Activated CD4-positive, alpha-beta T cell treated with anti-CD3 and anti-CD28 coated beads, Interleukin-2, amount 50 U/mL, for 24 hours (primary cell): ENCODE measurements around the gene MRPS27.

Source experiments
- DNase-seq, 2 donors: peaks; one replicate each; pipeline ENCODE4 v3.0.0-alpha.2; 2020; ENCODE audit warnings: low read depth in 1 of 2, low spot score in 1 of 2

The MRPS27 gene

DNA sequence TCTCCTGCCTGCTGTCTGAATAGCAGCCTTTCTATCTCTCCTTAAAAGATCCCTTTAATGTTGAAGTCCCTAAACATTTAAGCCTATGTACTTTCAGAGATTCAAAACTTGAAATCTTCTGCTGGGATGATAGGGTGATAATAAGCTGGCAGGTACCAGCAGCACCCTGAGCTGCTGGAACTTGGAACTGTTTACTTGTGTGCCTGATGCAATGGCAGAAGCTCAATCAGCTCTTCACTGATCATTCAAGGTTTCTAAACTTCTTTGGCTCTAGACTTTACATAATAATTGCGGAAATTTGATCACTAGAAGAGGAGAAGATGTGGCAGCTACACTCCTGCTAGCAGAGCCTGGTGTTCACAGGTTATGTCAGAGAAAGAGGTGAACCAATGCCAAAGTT lies 27.6 kb downstream of the MRPS27 start:
- DNase-seq: no peak

DNA sequence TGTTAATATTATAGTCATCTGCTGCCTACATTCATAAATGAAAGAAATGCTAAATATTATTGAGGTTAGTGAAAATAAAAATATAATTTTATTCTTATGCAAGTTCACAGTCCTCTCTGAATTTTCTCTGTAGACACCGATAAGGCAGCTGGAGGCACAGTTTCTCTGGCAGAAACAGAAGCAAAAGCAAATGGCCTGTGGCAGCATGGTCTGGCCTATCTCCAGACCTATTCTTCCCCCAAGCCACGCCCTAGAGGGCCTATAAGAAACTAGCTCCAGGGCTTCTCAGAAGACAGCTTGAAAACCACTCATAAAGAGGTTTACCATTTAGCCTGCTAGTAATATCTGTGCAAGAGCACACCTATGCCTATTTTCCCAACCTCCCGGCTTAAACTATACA lies 28.4 kb downstream of the MRPS27 start:
- DNase-seq: no peak

DNA sequence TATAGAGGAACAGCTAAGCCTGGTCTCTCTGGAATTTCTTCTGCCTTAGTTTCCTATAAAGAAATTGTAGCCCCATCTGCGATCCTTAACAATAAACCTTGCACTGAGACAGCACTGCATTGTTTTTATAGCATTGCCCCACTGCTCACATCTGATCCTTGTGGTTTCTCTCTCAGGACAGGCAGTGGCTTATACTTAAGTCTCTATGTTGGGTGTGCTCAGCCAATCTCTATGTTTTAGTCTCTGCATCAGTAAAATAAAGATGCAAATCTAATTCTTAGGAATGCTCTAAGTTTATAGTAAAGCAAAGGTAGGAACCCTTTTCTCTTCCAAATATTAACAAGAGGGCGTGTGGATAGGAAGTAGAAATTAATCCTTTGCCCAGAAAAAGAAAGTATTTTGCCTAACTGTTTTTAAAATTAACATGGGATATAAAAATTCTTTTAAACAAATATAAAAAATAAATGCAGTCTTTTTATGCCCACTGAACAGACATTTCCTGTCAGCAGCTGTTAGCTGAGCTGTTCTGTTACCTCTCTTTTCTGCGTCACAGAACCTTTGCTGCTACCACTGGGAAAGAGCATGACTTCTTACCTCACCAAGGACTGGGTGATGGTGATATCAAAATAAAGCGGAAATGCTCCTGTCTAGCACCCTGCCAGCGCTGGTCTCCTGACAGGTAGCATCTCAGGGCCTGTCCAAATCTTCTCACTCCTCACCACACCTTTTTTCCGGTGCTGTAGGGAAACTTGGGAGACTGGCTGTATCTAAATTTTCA lies 29.5 kb downstream of the MRPS27 start:
- DNase-seq: no peak

DNA sequence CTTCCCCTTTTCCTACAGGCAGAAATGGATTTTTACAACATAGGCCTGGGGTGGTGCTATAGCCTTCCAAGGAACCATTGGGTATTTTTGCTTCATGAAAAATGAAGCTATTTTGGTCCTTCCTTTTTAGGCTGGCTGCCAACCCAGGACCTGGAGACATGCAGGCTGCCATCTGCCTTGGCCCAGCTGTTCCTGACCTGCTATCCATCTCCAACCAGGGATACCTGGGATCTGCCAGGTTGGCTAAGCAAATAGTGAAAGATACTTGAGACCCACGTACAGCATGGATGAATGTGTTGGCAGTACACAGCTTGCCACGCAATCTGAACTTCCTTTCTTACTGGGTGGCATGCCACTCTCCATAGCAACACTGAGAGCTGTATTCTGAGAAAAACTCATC lies 31.1 kb downstream of the MRPS27 start:
- no peak for DNase-seq

DNA sequence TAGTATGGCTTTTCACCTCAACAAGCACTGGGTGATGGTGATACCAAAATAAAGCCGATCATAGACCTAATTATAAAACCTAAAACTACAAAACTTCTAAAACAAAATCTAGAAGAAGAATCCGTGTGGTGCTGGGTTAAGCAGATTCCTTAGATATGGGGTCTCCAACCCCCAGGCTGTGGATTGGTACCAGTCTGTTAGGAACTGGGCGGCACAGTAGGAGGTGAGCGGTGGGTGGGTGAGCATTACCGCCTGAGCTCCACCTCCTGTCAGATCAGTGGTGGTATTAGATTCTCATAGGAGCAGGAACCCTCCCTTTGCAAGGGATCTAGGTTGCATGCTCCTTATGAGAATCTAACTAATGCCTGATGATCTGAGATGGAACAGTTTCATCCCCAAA lies 33.2 kb downstream of the MRPS27 start:
- no peak for DNase-seq

DNA sequence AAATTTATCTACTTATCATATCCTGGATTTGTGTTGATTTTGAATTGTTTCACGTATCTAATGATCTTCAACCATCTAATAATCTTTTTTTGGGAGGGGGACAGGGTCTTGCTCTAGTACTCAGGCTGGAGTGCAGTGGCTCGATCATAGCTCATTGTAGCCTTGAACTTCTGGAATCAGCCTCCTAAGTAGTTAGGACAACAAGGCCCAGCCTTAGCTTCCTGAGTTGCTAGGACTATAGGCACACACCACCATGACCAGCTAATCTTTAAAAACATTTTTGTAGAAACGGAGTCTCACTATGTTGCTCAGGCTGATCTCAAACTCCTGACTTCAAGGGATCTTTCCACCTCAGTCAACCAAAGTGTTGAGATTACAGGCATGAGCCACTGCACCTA lies 34.6 kb downstream of the MRPS27 start:
- no peak for DNase-seq

DNA sequence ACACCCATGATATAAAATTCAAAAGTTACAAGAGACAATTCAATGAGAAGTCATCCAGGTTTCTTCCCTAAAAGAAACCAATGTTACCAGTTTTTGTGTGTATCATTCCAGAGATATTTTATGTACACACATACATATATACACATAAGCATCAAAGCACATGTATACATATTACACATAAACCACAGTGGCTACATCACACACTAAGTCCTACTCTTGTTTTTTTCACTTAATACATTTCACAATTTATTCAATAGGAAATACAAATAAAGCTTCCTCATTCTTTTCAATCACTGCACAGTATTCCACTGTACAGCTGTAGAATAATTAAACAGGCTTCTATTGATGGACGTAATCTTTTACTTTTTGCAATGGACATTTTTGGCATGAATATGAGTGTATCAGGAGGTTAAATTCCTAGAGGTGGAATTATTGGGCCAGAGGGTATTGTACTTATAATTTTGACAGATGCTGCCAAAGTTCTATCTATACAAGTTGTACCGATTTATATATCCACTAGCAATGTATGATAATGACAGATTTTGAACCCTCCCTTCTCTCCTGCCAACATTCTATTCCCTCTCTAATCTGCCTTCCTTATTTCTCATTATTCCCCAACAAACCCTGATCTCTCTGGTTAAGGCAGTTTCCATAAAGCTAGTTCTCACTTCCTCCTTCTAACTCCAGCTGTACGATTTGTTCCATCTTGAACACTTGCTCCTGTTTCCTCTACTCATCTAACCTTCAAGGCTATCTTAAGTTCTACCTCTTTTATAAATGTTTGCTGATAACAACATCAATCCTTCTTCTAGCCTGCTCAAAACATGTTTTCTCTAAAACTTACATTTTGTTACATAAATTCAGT lies 35.2 kb downstream of the MRPS27 start:
- DNase-seq: no peak

DNA sequence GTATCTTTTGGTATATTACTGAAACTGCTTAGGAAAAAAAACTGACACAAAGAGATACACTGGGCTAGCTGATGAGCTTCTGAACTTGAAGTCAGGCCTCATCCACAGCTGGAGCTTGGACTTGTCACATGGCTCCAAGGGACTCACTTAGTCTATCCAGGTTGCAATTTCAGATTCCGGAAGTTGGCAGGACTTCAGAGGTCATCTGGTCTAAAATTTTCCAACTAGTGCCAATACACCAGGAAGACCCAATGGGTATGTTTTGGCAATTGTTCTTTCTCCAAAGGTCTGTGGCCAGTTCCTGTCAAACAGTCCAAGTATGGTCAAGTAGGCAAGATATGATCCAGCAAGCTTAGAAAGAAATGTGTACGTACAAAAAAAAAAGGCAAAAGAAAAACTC lies 36.7 kb downstream of the MRPS27 start:
- no peak for DNase-seq

DNA sequence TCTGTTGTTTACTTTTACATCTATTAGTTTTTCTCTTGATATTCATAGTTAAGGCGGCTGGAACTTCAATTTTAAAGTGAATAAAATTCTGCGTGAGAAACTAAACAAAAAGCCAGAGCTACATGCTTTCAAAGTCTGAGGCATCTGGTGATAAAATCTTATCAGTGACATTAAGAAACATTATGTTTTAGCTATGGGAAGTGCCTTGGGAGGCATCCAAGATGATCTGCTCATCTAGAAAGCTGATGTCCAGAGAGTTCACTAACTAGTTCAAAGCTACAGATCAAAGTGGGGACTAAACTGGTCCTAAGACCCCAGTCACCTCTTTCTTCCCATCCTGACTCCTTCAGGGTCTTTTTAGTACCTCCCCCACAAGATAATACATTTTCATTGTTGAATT lies 37.2 kb downstream of the MRPS27 start:
- DNase-seq: no peak

DNA sequence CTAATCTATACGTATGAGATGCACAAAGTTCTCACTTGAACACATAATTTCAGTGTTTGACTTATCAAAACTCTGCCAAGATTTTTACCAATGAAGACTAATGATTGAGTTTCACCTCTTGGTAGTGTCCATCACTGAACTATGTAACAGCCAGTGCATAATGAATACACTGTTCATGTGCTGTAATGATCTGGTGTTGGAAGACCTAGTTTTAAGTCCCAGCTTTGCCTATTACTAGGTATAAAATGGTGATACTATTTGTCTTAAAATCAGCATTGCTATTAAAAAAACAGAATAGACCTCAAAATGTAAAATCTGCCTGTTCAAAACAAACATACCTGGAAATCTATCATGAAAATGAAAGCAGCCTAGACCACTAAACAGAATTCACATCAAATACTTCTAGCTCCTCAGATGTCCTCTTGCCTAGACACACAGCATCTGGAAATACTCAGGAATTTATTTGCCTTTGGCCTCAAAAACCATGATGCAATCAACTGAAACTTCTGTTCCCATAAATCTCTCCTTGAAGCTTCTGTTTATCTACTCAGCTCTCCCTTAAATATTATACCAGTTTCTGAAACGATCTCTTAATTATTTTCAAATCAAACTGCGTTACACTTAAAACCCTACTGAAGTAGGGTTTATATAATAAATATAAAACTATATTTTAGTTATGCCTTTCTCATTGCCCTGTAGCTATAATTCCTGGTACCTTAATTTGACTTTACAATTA lies 38.1 kb downstream of the MRPS27 start:
- no peak for DNase-seq

DNA sequence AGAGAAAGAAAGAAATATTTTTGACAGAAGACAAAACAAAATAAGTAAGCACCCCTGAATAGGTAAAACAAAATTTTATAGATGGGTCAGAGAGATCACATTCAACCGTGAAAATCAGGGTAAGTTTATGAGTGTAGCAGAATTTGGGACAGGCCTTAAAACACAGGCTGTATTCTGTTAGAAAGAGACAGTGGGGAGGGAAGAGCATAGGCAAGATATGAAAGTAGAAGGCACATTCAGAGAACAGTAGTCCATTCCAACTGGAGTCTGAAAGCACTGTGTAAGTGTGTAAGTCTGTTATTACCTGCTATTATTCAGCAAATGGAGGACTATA lies 38.6 kb downstream of the MRPS27 start:
- DNase-seq: no peak

DNA sequence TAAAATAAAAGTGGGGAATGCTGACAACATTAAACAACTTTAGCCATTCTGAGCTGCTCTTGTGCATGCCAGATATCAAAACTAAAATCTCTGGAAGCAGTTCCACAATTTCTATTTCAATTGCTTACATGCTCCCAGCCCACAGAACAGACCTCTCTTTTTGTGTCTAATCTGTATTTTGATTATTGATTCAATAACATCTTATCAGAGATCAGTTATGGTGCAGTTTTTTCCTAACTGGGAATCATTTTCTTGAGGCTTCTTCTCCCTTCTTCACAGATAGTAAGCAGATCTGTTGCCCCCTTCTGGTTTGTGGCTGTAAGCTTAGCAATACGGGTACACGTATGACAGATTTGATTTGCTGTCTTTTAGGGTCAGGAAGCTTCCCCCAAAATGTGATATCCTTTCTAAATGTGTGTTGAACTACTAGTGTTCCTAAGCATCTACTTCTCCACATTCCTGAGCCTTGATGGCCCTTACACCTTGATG lies 39.4 kb downstream of the MRPS27 start:
- no peak for DNase-seq

DNA sequence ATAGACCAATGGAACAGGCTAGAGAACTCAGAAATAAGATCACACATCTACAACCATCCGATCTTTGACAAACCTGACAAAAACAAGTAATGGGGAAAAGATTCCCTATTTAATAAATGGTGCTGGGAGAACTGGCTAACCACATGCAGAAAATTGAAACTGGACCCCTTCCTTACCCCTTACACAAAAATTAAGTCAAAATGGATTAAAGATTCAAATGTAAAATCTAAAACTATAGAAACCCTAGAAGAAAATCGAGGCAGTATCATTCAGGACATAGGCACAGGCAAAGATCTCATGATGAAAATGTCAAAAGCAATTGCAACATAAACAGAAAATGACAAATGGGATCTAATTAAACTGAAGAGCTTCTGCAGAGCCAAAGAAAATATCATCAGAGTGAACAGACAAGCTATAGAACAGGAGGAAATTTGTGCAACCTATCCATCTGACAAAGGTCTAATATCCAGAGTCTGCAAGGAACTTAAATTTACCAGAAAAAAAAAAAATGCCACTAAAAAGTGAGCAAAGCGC lies 43.8 kb downstream of the MRPS27 start:
- no peak for DNase-seq

DNA sequence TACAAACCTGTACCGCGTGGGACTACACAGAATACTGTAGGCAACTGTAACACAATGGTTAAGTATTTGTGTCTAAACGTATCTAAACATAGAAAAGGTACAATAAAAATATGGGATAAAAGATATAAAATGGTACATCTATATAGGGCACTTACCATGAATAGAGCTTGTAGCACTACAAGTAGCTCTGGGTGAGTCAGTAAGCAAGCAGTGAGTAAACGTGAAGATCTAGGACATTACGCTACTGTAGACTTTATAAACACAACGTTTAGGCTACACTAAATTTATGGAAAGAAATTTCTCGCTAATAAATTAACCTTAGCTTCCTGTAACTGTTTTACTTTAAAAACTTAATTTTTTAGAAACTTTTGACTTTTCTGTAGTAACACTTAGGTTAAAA lies 46.5 kb downstream of the MRPS27 start:
- no peak for DNase-seq

DNA sequence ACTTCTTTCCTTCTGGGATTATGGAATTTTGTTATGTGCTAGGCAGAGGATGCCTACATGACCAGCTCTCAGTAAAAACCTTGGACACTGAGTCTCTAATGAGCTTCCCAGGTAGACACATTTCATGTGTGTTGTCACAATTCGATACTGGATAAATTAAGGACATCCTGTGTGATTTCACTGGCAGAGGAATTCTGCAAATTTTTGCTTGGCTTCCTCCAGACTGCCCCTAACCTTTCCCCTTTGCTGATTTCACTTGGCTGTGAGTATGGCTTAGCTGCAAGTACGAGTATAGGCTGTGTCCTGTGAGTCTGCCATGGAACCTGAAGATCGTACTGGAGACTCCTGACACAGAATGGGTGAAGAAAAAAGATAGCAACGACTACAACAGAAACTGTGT lies 47.6 kb downstream of the MRPS27 start:
- no peak for DNase-seq

DNA sequence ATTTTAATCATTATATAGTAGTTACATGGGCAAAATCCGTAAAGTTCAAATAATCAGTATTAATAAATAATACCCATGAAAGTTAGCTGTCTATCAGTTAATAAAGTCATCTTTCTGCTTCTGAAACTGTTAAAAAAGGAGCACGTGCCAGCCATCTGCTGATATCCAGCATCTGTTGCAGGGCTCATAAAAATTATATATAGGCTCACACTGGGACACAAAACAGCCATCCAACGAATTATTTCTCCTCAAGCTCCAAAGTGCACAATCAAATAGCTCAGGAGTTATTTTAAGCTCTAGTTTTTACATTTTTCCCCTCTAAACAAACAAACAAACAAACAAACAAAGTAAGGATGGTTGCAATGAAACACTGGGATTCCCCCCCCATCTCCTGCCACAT lies 48.3 kb downstream of the MRPS27 start:
- DNase-seq: no peak

DNA sequence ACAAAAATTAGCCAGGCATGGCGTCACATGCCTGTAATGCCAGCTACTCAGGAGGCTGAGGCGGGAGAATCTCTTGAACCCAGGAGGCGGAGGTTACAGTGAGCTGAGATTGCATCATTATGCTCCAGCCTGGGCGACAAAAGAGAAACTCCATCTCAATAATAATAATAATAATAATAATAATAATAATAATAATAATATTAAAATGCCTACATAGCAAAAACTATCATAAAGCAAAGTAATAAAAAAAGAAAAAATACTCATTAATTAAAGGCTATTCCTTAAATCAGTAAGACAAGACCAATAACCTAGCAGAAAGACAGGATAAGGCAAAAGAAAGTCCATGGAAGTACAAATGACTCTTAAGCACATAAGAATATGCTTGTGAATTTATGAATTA lies 50.0 kb downstream of the MRPS27 start:
- no peak for DNase-seq

DNA sequence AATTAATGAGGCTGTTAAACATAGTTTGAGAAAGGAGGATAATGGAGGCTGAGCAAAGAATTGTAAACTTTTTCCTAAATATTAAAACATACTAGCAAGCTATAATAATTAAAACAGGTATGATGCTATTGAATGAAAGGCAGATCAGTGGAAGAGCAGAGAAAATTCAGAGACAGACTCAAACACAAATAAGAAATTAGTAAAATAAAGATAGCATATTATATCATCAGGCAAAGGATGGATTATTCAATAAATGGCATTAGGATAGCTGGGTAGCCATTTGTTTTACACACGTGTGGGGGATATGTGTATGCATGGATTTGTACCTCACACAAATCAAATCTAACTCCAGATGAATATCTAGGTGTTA lies 50.6 kb downstream of the MRPS27 start:
- no peak for DNase-seq

DNA sequence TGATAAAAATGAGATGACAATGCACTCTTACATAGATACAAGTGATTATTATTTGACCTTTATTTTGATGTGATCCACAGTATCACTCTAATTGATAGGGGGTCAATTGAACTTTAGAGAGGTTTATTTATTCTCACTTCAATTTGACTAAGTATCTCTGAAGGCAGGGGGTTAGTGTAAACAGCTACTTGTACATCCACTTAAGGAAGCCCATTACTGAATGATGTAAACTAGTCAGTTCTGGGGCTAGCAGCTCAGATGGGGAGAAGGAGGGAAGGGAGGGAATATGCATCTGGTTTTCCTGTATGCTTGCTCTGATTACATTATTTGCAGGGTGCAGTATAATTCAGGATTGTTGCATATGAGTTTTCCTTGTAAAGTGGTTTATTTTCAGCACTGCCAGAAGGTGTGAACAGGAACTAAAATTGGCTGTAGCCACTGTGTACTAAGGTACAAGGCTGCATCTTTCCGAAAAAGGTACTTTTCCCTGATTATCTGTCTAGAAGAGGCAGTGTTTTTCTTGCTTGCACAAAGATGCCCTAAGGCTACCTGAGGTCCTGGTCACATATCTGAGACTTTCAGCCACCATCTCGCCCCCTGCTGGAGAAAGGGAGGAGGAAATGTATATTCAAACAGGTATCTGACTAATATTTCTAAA lies 51.2 kb downstream of the MRPS27 start:
- DNase-seq: peak in 1 of 2 donors; percentile 27

DNA sequence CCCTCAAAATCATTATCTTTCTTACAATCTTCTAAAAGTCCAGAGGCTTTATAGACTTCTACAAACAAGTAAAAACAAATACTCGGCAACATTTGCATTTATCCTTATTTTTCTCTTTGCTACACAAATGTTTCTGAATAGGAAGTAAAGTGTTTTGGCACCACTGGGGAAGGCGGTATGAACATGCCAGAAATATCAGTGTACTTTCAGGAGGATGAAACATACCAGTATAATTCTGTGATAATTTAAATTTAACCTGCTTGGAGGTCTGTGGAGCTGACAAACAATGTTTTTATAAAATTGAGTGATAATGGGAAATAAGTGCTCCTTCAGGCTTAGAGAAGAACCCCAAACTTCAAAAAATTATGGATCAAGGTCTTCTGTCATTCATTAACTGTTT lies 51.8 kb downstream of the MRPS27 start:
- DNase-seq: no peak

DNA sequence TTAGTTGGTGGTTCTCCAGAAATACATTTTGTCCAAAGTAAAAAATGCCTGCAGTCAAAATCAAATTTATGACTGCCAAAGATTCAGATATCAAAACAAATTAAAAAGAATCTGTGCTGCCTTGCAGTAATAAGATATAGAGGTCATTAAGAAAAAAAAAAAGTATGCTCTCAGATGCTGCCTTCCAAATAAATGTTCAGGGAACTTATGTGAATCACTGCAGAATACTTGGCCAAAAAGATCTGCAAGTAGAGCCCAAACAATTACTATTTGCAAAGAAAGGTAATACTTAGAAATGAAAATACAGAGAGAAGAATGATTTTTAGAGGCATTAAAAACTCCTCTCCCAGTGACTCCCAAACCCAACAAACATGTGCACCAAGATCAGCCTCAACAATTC lies 52.4 kb downstream of the MRPS27 start:
- DNase-seq: no peak
